Retinal pigment epithelial cell (primary cell): ENCODE data around the gene TOR4A.

Experiments
- DNase-seq: peaks from one replicate; pipeline ENCODE4 v3.0.0-alpha.2; 2010; ENCODE audit warnings: low read depth
- H3K4me3 ChIP-seq: 2 replicates; pipeline ENCODE4 v1.5.1; 2011; ENCODE audit warnings: mild to moderate bottlenecking, low read length, control low read depth, moderate library complexity
- CTCF ChIP-seq: conservative IDR thresholded peaks from 2 replicates; pipeline ENCODE4 v1.5.1; 2011; ENCODE audit warnings: low read depth, low read length, control low read depth, inconsistent platforms

TOR4A gene

DNA sequence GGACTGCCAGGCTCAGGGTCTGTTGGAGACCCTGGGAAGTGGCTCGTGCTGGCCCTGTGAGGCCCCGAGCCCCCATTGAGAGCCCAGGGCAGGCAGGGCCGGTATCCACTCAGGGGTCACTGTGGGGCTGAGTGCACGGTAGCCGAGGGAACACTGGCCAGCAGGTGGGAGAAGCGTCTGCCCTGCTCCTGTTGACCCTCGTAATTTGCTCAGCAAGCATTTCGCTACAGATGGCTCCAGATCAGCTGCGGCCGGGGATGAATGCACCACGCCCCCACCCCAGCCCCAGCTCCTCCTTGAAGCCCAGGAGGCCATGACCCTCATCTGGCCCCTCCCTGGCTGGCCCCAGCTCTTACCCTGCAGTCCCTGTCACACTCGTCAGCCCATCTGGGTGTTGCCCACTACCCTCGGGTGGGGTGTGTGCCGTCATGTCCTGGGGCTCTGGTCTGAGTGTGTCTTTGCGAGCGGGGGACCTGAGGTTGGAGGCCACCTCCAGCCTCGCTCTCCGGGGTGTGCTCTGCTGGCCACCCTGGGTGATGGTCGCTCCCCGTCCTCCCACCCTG, 30.6 kb downstream of the TOR4A start:
- no peak overlapping the region for H3K4me3 ChIP-seq
- no peak for DNase-seq
- TF ChIP-seq CTCF: no peak

GRCh38 chr9:137309368-137310188, 32.1 kb downstream of the TOR4A start:
- no peak overlapping the region for H3K4me3 ChIP-seq
- no peak for DNase-seq
- no peak for TF ChIP-seq CTCF

DNA sequence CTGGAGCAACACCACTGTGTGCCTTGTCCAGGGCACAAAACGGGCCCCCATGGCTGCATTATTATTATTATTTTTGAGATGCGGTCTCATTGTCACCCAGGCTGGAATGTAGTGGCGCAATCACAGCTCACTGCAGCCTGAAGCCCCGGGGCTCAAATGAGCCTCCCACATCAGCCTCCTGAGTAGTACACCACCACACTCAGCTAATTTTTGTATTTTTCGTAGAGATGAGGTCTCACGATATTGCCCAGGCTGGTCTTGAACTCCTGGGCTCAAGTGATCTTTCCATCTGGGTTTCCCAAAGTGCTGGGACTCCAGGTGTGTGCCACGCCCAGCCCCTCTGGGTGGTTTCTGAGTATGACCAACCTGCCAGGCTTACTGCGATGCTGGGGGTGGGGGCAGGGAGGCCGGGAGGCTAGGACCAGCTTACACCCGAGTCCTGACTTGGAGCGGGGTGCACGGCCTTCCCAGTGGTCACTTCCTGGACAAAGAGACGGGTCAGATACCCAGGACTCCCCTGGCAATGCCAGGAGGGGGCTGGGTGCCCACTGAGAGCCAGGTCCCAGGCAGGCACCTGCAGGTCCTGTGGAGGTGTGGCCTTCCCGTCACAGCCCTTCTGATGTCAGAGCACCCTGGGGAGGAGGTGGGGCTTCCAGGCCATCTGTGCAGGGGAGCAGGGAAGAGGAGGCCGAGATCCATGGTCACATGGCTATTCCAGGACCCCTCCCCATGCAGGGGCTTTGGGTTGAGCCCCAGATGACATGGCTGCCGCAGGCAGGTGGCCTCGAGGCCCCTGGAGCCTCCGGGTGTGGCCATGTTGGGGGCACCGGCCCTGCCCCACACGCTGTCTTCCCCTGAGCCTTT, 32.9 kb downstream of the TOR4A start:
- TF ChIP-seq CTCF: no peak
- DNase-seq: no peak
- H3K4me3 ChIP-seq: no peak overlapping the region

DNA sequence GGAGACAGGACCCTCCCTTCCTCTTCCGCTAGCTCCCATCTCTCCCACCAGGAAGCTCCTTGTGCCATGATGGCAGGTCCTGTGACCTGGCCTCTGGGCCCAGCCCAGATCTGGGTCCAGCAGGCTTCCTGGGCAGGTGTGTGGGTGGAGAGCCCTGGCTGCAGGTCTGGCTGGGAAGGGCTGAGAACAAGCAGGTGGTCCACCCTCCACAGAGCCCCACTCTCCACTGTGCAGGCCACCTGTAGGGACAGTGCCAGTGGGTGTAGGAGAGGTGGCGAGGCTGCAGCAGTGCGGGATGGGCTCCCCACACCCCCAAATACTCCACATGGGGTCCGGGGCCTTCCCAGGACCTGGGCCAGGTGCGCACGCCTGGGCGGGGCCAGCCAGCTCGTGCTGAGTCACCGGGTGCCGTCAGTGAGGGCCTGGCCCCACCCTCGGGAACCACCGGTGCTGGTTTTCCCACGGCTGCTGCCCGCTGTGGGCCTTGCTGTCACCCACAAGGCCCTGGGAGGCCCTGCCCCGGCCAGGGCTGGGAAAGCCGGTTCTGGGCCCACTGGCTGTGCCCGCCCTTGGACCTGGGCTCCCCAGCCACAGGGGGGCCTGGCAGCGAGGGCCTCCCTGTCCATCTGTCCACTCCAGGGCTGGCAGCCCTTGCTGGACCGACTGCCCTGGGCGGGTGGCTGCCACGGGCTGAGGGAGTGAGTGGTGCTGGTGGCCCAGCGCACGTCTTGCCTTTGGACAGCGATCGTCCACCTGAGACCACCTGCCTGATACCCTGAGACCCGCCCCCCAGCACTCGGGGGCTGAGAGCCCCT, 33.9 kb downstream of the TOR4A start:
- no peak for DNase-seq

GRCh38 chr9:137311986-137312851, 34.7 kb downstream of the TOR4A start:
- no peak for DNase-seq
- no peak overlapping the region for H3K4me3 ChIP-seq
- TF ChIP-seq CTCF: no peak

More for the DNA sequence above, 33.9 kb downstream of the TOR4A start:
- no peak for TF ChIP-seq CTCF
- no peak overlapping the region for H3K4me3 ChIP-seq

GRCh38 chr9:137312852-137313325, 35.4 kb downstream of the TOR4A start:
- H3K4me3 ChIP-seq: no peak overlapping the region
- no peak for DNase-seq
- no peak for TF ChIP-seq CTCF
